ENCODE data around the gene ATG7. TPM values are rescaled to one million over a fixed set of nuclear protein-coding genes. Genes with fewer than 3 reads are reported as not detected.

The ATG7 gene
- total and polyA plus RNA-seq, 10 of the 15 experiments (the other 5 are each of a cell fraction or from before 2014, with no cell fraction given), result 13.5 to 49.5 (median 26.4) TPM

DNA sequence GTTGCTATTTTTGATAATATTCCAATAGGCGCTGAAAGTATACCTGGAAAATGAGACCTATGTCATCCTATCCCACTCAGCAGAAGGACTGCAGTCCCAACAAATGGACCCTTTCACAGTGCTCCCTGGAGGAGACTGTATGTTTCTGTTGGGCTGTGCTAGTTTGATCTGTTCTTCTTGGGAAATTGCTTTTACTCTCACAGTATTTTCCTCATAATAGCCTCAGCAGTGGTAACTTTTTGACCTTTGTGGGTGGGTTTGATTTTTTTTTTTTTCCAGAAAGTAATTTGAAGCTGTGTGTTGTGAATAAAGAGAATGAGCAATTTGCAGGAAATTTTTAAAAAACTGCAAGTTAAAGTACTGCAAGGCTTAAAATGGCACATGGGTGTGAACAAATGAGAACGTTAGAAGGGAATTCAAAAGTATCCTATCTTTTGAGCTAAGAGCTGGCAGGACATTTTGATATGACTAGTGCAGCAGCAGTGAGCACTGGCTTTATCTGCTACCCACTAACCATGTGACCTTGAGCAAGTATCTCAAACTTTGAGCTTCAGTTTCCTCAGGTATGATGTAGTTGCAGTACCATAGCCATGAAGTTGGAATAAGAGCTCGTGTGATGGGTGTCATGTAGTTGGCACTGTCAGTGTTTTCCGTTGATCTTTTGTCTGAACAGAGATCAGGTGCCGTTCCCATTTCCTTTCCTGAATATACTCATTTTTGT lies 118.4 kb downstream of the ATG7 start:
- Histone ChIP-seq H3K36me3 (ENCODE audit: control insufficient read depth in 2 of 2, insufficient read depth in 2 of 2, low read length in 1 of 2) (no peaks in the 10 kb centered on the region; a peak in 1 of 4 replicates), H3K79me2 (ENCODE audit: control insufficient read depth, insufficient read depth, low read length) (no peaks in the 10 kb centered on the region), H3K4me2 (ENCODE audit: control insufficient read depth, insufficient read depth) (no peak overlapping the region), H4K20me1 (ENCODE audit: control insufficient read depth, insufficient read depth) (no peaks in the 10 kb centered on the region; the same call in 1 of the 2 replicates), H3K9ac (ENCODE audit: control insufficient read depth, insufficient read depth, low read length) (no peak overlapping the region), H3K9me3 (replicated peaks; ENCODE audit: control insufficient read depth, insufficient read depth, low read length) (no peaks in the 10 kb centered on the region), H3K27me3 (replicated peaks in 1 of 2; ENCODE audit: control insufficient read depth in 2 of 2, insufficient read depth in 2 of 2, low read length in 1 of 2) (no peaks in the 10 kb centered on the region), H3K4me3 (no peak overlapping the region), H3K27ac (ENCODE audit: control insufficient read depth, insufficient read depth) (no peak overlapping the region), H2AFZ (ENCODE audit: control insufficient read depth, low read depth, low read length) (no peak overlapping the region), H3K4me1 (ENCODE audit: control insufficient read depth, insufficient read depth, low read length) (no peaks in the 10 kb centered on the region; the same call in 1 of the 2 replicates)
- POLR2A ChIA-PET, result no interaction called here
- TF ChIP-seq, protein P1, sequence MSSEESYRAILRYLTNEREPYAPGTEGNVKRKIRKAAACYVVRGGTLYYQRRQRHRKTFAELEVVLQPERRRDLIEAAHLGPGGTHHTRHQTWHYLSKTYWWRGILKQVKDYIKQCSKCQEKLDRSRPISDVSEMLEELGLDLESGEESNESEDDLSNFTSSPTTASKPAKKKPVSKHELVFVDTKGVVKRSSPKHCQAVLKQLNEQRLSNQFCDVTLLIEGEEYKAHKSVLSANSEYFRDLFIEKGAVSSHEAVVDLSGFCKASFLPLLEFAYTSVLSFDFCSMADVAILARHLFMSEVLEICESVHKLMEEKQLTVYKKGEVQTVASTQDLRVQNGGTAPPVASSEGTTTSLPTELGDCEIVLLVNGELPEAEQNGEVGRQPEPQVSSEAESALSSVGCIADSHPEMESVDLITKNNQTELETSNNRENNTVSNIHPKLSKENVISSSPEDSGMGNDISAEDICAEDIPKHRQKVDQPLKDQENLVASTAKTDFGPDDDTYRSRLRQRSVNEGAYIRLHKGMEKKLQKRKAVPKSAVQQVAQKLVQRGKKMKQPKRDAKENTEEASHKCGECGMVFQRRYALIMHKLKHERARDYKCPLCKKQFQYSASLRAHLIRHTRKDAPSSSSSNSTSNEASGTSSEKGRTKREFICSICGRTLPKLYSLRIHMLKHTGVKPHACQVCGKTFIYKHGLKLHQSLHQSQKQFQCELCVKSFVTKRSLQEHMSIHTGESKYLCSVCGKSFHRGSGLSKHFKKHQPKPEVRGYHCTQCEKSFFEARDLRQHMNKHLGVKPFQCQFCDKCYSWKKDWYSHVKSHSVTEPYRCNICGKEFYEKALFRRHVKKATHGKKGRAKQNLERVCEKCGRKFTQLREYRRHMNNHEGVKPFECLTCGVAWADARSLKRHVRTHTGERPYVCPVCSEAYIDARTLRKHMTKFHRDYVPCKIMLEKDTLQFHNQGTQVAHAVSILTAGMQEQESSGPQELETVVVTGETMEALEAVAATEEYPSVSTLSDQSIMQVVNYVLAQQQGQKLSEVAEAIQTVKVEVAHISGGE (CRISPR knock-in tag; IDR thresholded peaks at IDR 0.05), result no peak
- TF ChIP-seq BCL3 (IDR thresholded peaks at IDR 0.05; ENCODE audit: borderline replicate concordance, insufficient read depth, low read depth, low read length, poor library complexity, severe bottlenecking), result no peak
- no peak for TF ChIP-seq HDAC6 (IDR thresholded peaks at IDR 0.05; ENCODE audit: unreplicated experiment)
- no peak for TF ChIP-seq NFXL1 (IDR thresholded peaks at IDR 0.05; ENCODE audit: borderline replicate concordance)
- TF ChIP-seq RUNX3 (IDR thresholded peaks at IDR 0.05; ENCODE audit: low read length), result no peak
- no peak for TF ChIP-seq FOXK2 (IDR thresholded peaks at IDR 0.05)
- no peak for TF ChIP-seq TAF1 (IDR thresholded peaks at IDR 0.05; ENCODE audit: borderline replicate concordance, low read depth, low read length)
- TF ChIP-seq ZBED1 (IDR thresholded peaks at IDR 0.05; ENCODE audit: borderline replicate concordance), result no peak
- TF ChIP-seq, protein P2, sequence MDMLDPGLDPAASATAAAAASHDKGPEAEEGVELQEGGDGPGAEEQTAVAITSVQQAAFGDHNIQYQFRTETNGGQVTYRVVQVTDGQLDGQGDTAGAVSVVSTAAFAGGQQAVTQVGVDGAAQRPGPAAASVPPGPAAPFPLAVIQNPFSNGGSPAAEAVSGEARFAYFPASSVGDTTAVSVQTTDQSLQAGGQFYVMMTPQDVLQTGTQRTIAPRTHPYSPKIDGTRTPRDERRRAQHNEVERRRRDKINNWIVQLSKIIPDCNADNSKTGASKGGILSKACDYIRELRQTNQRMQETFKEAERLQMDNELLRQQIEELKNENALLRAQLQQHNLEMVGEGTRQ (IDR thresholded peaks at IDR 0.05; ENCODE audit: borderline replicate concordance, low read depth, low read length), result no peak
- TF ChIP-seq SMC3 (IDR thresholded peaks at IDR 0.05; ENCODE audit: borderline replicate concordance, low read length), result no peak
- TF ChIP-seq SPI1 (IDR thresholded peaks at IDR 0.05; ENCODE audit: borderline replicate concordance, insufficient read depth, low read depth, low read length), result no peak
- no peak for TF ChIP-seq NR2C1 (IDR thresholded peaks at IDR 0.05)
- no peak for TF ChIP-seq ATF3 (IDR thresholded peaks at IDR 0.05; ENCODE audit: borderline replicate concordance, extremely low read depth, low read depth, low read length)
- TF ChIP-seq RFX5 (IDR thresholded peaks at IDR 0.05; ENCODE audit: low read depth, low read length), result no peak
- no peak for TF ChIP-seq SREBF1 (IDR thresholded peaks at IDR 0.05; ENCODE audit: low read length)
- intact Hi-C loops (cut with micrococcal nuclease; ENCODE audit: unreplicated experiment) (no loop called here), in situ Hi-C loops (cut with MboI) (no loop called here)
- 94% methylated on average over 5 of the region's 5 CpGs for WGBS (ENCODE audit: insufficient coverage, insufficient replicate concordance, low lambda C conversion rate, missing lambda C conversion rate)
- RAD21 ChIA-PET (ENCODE audit: unreplicated experiment), result interaction anchor here (1.5 kb wide), 2 partner anchors 253 to 259 kb away, joined by 4 to 6 read pairs; partner anchors contain the start of gene VGLL4
- BruUV-seq (replicated peaks), result no TSS peak
- CTCF ChIA-PET, result interaction anchor here (0.8 to 1.6 kb wide), 6 partner anchors 10 to 632 kb away, joined by 3 to 10 read pairs (median 4); no protein-coding TSS in a partner anchor
- ATAC-seq (no peak), FAIRE-seq (no peak), DNase-seq (ENCODE audit: low read depth, low spot score) (no peak)
- SMC1A ChIA-PET (ENCODE audit: uncharacterized antibody, unreplicated experiment), result interaction anchor here (0.8 to 2.5 kb wide), 4 partner anchors 9 to 200 kb away, joined by 3 to 11 read pairs (median 7); no protein-coding TSS in a partner anchor
